DMS153 treated with DMSO at 0.1 percent for 48 hours (cell line): ENCODE measurements around the gene TBC1D2.

Experiments used
- DNase-seq: peaks from one replicate; lab custom pipeline; 2025; ENCODE audit not compliant: unreplicated experiment; lab: John Stamatoyannopoulos, UW

TBC1D2 gene

DNA sequence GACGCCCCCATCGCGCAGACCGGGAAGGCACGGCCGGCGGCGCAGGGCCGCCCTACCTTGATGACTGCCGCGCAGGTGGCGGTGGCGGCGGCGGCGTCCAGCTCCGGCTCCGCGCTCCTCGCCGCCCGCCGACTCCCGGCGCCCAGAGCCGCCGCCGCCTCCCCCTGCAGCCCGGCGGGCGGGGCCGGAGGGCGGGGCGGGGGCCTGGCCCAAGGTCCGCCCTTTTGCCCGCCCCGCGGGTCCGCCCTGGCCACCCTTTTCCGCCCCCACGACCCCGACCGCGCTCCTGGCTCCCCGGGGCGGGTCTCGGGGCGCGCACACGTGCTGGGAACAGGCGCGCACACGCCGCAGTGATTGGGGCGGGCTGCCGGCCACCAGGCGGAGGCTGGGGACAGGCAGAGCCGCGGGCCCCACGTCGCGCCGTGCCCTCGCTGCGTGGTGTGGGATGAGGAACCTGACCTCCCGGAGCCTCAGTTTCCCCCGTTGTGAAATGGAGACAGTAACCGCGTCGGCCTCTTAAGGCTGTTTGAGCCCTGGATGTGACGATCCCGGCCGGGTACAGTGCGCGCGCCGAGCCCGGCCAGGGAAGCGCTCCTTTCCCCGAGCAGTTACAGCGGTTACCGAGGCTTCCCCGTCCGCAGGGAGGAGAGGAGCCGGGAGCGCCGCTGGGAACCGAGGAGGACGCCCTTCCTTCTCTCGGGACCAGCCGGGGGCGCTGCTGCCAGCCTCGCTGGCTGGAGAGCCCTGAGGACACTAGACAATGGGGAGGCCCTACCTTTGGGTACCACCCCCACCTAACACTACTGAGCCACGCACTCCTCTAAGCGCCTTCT, 62.7 kb downstream of the TBC1D2 start, which contains the start of gene CORO2A:
CORO2A (minus strand) TSS at position 135 of the 833 bp plus-strand sequence. CDS start 34,977 bp downstream, outside the sequence.
- peak; percentile 79 for DNase-seq

DNA sequence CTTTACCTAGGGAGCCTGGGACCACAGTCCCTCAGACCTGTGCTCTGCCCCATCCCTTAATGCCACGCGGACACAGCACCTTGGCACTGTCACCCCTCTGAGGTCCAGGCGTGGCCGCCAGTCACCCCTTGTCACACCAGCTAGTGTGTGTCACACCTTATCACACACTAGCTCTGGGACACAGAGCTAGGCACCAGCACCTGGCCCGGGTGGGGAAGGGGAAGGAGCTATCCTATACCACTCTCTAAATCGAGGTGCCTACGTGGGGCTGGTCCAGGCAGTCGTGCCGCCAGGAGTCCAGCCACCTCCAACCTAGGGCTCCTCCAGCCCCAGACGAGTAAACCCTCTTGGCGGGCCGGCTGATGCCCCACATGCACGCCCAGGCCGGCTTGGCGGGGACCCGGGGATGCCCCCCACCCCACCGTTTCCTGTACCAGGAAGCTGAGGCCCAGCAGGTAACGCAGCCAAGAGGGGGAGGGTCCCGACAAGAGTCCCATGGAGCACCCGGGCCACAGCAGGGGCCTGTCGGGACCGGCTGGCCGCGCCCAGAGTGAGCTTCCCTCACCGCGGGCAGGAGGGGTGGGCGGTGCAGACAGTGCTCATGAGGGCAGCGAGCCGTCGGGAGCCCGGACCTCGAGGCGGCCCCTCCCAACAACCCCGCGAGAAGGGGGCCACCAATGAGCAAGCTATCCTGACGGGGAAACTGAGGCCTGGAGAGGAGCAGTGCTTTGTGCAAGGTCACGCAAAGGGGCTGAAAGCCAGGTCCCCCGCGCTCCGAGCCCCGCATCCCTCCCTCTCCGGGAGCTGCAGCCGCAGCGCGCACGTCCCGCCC, 63.6 kb downstream of the TBC1D2 start:
- DNase-seq = no peak

DNA sequence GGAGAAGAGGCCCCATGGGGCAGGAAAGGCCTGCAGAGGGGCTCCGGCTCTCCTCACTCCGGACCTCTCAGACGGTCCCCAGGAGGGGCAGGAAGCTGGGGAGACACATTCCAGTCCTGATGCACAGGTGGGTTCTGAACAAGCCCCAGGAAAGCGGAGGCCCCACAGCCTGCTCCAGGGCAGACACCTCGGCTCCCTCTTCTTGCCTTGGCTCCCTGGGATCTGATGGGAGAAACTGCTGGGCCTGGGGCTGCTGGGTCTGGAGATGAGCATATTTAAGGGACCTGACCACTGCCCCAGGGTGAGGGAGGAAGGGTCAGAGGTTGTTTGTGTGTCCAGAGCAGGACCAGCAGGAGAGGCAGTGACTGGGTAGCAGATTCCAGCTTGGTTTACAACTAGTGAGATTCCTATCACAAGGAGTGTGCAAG, 64.3 kb downstream of the TBC1D2 start:
- DNase-seq = no peak

DNA sequence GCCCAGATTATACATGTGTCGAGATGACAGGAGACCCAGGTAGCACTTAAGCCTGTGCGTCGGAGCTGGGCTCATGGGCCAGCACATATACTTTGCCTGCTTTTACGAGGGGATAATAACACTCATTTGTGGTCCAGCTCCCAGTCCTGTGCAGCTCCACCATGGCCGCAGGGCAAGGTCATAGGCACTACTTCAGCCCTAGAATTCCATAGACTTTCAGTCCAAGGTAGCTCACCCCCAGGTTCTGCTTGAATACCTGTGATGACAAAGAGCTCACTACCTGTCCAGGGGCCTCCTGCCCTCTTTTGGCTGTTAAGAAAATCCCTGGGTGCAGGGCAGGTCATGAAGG, 64.7 kb downstream of the TBC1D2 start:
- DNase-seq = no peak

DNA sequence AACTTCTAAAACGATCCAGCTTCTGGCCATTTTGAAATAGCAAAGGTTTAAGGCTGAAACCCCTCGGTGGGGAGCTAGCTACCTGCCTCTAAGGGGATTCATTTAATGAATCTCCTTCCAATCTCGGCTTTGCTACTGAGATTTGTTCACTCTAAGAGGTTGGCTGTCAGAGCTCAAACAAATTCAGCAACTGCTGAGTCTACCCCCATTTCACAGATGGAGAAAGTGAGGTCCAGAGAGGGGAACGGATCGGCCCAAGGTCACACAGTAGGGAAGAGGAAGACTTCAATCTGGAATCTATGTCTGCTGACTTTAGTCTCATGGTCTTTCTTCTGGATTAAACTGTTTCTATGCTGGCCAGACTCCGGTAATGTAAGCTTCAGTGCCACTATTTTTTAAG, 66.0 kb downstream of the TBC1D2 start:
- no peak for DNase-seq

DNA sequence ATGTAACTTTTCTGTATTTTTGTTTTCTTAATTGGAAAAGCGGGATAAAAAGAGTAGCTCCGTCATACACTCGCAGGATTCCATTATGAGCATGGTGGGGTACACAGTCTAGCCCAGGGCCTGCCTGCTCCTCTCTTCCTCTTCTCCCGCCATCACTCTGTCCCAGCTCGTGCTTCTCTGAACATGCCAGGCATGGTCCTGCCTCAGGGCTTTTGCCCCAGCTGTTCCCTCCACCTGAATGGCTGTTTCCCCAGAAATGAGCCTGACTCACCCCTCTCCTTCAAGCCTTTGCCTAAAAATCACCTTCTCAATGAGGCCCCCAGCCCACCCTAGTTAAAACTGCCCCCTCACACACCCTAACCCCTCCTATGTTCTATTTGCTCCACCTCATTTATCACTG, 67.5 kb downstream of the TBC1D2 start:
- DNase-seq = no peak

DNA sequence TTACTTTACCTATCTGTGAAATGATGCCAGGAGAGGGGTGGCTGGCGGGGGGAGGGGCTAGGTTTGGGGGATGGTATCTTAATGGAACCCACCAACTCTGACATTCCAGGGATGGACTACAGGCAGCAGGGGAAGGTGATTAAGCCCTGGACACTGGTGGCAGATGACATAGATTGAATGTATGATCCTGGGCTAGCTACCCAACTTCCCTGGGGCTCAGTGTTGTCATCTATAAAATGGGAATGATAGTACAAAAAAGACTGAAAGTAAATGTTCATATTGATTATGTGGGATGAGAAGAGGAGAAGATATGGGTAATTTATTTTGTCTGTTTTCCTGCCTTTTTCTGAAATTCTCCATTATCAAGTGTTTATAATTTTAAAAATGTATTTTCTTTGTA, 69.2 kb downstream of the TBC1D2 start:
- no peak for DNase-seq

DNA sequence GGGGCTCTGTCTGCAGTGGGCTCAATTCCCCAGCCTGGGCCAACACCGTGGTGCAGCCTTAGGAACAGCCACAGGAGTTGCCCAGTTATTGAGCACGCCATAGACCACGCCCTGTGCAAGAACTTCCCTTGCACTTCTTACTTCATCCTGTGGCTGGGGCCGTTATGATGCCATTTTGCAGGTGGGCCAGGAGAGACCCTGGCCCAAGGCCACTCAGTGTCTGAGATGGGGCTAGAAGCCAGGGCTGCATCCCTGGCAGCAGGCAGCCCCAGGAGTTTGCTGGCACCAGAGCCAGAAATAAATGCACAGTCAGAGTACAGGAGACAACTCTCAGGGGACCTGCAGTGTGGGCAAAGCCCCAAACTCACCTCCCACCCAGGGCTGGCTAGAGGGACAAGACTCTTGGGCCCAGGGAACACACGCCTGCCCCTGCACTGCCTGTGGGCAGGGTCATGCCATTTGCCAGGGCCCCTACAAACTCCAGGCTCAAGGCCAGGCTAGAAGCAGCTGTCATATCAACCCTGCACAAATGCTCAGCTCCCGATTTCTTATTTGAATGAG, 69.8 kb downstream of the TBC1D2 start:
- no peak for DNase-seq

DNA sequence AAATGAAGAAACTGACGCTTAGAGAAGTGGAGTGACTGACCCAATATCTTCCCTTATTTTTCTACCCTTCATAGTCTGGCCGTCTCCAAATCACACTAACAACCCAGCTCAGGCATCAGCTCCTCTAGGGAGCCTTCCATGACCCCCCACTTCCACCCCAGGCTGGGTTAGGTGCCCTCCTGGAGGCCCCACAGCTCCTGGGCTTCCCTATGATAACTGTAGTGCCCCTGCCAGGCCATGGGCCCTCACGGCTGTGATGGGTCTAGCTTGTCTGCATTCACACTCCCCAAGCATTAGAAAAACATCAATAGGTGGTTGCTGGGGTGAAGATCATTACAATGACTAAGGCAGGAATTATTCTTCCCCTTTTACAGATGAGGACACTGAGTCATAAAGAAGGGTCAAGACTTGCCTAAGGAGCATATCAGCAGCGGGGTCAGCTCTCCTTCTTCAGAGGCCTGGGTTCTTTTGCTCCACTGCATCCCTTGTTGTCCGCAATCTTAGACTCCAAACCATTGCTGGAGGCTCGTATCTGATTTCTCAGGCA, 70.4 kb downstream of the TBC1D2 start:
- DNase-seq = no peak

DNA sequence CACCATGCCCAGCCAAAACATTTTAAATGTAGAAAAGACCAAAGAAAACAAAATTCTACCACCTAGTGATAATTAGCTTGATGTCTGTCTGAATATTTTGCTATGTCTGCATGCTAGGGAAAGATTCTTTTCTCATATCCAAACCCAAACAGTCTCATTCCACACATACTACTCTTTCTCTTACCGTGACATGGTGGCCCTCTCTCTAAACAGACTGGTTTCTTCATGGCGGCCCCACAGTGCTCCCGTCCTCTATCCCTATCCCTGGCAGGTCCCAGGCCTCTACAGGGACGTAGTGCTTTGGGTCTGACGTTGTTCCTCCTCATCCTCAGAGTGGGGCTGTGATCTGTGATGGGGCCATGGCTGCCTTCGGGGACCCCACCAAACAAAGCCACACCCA, 71.1 kb downstream of the TBC1D2 start:
- DNase-seq = no peak

DNA sequence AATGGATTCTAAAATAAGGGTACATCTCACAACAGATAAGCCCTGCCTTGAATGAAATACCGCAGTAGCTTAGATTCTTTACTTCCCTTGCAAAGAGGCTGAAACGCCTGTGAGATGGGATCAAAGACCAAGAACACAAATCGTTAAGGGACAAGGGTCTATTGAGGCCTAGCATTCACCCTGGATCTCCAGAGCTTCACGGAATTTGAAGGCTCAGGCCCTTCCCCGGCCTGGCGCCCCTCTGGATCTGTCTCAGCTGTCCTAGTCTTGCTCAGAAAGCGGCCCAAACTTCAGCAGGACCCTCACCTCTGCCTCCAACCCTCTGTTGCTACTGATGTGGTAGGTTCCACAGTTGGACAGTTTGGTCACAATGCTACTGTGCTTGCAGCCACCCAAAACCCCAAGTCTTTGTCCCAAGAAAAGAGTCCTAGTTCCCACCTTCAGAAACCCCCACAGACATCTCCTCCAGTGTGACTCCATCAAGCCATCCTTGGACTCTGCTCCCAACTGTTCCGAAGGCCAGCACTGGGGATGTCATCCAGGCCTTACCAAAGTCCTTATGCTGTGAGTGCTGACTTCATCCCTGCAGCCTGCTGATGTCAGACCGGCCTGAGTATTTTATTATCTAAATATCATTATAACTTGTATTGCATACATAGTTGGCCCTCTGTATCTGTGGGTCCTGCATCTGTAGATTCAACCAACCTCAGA, 72.4 kb downstream of the TBC1D2 start:
- no peak for DNase-seq

DNA sequence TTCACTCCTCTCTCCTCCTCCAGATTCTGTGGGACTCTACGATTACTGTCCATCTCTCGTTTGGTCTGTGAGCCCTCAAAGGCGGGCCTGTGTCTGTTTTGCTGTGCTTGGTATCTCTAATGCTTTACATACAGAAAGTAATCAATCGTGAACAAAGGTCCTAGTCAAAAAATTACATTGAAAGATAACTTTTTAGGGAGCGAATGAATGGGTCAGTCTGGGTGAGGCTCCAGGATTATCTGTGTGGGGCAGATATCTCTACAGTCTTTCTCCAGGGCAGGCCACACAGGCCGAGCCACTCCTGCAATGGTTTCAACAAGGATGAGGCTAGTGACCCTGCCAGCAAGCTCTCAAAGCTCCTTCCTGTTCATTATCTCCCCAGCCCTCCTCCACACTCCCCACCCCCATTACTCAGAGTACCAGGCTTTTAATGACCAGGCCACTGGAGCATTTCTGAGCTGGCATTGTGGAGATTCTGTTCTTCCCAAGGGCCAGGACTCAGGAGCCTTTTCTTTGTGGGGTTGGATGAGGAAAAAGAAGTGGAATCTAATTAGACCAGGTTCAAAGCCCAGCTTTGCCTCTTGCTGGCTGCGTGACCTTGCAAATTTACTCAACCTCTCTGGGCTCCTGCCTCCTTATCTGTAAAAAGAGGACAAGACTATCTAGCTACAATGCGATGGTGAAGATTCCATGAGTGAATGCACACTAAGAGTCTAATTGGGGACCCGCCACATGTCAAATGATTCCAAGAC, 73.2 kb downstream of the TBC1D2 start:
- DNase-seq = no peak

DNA sequence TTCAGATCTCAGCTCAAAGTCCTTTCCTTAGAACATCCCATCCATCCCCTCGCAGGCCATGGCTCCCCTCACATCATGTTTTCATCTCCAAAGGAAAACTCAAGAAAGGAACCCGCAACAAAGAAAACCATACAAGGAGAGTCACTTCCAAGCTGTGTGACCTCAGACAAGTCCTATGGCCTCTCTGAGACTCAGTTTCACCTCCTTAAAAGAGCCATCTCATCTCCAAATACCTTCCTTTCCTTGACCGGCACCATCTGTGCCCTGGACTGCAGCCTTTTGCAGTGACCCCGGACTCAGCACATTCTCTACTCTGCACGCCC, 73.7 kb downstream of the TBC1D2 start:
- no peak for DNase-seq

DNA sequence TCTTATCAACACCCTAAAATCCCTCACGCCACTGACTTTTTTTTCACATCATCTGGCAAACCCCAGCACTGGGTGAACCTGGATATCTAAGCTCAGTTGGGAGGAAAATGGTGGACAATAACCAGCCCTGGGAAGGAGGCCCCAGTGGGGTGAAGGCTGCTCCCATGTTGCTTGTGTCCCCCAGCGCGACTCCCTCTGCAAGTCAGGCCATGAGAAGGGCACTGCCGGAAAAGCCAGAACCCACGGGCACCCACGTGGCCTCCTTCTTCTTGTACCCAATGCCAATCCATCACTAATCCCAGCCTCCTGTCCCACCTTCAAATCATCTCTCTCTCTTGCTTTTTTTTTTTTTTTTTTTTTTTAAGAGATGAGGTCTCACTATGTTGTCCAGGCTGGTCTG, 74.5 kb downstream of the TBC1D2 start:
- DNase-seq = no peak

DNA sequence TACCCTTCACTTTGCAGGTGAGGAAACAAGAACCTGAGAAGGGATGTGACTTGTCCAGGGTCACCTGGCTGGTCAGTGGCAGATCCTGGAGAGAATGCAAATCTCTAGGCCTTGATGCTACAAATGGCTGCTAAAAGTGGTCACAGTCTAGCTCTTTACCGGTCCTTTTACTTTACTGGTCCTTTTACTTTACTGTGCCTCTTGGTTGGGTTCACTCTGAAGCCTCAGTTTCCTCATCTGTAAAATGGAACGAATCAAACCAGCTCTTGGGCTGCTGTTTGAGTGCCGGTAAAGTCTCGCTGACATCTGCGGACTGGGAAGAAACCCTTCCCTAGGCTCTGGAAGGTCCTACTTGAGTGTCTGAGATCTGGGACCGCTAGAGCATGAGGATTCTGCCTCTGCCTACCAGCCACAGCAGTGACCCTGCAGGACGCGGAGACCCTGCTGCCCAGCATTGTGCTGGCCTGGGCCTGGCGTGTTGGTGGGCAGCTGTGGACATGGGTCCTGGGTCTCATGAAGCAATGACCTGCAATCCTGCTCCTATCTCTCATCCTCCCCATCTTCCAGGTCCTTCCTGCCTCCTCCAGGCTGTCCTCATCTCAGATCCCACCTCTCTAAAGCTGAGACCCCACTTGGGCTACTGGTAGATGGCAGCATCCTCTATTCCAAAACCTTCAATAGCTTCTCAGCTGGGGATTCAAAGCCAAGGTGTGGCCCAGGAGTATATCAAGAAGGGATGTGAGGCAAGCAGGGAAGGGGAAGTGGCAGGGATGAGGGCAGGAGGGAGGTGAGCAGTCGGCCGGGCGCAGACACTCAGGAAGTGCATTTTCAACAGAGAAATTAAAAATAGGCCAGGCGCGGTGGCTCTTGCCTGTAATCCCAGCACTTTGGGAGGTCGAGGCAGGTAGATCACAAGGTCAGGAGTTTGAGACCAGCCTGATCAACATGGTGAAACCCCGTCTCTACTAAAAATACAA, 76.3 kb downstream of the TBC1D2 start:
- DNase-seq = no peak

DNA sequence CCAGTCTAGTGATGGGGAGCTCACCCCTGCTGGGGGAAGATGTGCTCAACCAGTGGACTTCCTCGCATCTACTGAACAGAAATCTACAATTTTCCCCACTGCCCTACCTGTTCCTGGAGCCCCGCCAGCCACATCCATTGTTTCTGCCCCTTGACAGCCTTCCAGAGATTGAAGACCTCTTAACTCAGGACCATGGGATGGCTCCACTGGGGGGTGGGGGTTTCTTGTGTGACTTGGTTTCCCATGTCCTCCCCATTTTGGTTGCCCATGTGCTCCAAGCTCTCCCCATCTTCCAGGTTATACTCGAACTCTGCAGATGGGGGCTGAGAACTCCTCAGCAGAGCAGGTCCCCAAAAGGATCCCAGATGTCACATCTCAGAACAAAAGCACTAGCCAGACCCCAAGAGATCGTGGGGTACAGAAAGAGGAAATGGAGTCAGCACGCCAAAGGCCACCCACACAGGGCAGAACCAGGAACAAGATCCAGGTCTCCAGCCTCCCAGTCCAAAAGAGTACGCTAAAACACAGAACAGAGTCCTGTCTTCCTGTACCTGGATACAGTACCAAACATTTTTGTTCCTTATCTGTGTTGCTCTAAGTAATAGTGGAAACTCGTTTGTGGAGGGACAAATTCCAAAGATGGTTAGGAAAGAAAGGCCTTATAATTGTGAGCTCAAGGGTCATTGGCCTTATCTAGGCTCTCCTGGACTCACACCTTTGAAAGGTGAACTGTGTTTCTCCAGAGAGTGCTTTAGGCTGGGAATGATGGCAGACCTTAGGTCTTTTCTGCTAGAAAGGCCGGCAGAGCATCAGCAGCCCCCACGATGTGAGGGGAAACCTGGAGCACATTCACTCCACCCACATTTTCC, 78.8 kb downstream of the TBC1D2 start:
- no peak for DNase-seq

DNA sequence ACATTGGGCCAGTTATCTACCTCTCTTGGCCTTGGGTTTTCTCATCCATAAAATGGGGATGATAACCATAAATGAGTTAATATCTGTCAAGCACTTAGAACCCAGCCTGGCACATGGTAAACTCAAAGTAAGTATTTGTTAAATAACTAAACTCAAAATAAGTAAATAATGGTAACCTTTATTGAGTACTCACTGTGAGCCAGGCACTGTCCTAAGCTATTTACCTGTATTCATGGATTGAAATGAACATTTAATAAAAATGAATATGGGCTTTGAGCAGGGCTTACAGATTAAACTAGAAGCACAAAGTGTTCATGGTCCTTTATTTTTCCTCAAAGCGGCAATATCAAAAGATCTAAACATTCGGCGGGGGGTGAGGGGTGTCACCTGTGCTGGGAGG, 79.7 kb downstream of the TBC1D2 start:
- DNase-seq = no peak

DNA sequence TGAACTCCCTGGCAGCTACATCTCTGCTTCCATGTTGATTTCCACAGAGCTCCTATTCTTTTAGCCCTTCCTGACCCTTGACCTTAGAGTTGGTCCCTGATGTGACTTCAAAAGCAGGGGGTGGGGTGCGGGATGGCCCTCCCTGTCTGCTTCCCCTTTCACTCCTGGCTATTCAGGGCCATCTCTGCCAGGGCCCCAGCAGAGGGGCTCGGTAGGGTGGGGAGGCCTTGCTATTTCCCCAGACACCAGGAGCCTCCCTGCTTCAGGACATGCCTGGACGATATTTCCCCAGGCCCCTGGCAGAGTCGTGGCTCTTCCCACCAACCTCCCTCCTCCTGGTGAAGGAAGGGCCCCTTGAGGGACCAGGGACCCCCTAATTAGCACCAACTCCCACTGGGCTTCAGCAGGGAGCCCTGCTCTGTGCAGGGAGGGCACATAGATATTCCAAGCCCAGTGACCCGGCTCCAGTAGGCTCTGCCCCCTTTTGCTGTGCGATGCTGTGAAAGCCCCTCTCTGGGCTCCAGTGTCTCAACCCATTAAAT, 80.3 kb downstream of the TBC1D2 start:
- no peak for DNase-seq
